ENCODE data around the gene RNASEH2A.
A peak's percentile ranks its signal among the peaks of the same experiment; 100 is the strongest.

DNA sequence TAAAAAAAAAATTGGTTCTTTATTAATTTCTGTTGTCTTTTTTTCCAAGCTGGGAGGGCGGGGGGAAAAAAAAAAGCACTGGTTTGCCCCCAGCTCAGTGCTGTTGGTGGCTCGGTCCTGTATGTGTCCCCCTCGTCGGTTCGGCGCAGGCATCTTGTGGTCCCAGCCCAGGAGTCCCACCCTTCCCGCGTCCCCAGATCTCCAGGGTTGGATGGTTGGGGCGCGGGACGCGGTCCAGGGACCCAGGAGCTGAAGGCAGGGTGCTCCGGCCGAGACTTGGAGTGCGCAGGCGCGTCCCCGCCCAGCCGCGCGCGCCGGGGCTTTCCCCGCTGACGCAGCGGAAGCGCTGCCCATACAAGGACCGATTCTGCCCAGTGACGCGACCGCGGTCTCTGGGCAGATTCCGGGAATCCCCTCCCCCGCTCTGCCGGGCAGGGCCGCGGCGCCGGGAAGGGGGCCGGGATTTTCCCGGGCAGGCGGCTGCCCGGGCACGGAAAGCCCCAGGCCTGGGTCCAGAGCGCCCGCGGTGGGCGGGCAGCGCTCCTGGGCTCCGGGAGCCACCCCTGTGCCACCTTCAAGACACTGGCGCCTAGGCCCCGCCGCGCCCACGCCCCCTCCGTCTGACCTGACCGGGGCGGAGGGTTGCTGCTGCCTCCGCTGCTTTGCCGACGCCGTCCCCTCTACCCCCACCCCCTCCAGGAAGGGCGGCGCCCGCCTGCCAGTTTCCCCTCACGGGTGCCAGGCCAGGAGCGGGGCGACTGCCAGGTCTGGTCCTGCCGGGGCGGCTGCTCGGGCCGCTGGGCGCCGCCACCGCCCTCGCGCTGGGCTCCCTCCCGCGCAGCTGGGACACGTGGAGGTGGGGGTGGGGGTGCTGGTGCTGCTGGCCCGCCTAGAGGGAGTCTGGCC, 12.8 kb upstream of the RNASEH2A start:
- TF ChIP-seq, protein P1, sequence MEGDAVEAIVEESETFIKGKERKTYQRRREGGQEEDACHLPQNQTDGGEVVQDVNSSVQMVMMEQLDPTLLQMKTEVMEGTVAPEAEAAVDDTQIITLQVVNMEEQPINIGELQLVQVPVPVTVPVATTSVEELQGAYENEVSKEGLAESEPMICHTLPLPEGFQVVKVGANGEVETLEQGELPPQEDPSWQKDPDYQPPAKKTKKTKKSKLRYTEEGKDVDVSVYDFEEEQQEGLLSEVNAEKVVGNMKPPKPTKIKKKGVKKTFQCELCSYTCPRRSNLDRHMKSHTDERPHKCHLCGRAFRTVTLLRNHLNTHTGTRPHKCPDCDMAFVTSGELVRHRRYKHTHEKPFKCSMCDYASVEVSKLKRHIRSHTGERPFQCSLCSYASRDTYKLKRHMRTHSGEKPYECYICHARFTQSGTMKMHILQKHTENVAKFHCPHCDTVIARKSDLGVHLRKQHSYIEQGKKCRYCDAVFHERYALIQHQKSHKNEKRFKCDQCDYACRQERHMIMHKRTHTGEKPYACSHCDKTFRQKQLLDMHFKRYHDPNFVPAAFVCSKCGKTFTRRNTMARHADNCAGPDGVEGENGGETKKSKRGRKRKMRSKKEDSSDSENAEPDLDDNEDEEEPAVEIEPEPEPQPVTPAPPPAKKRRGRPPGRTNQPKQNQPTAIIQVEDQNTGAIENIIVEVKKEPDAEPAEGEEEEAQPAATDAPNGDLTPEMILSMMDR (IDR thresholded peaks at IDR 0.05) = peak in 3 of 6 experiments; percentile 14 to 17 (median 15)
- peak in 3 of 4 donors; percentile 50 to 93 (median 77) for TF ChIP-seq POLR2A (IDR thresholded peaks at IDR 0.05)
